ENCODE results near the gene ASNSD1.

Gene ASNSD1

GRCh38 chr2:189669913-189670312 is 8.7 kb downstream of the ASNSD1 start:
- Histone ChIP-seq H3K27ac (ENCODE audit: low read depth, low read length) (no peak overlapping the region), H3K9me3 (ENCODE audit: control insufficient read depth, insufficient read depth, low read length) (no peaks in the 10 kb centered on the region), H3K9ac (ENCODE audit: low read depth, low read length) (no peak overlapping the region), H3K4me3 (ENCODE audit: low read depth, low read length) (no peak overlapping the region), H3K27me3 (ENCODE audit: control insufficient read depth, insufficient read depth, low read length) (0 out of 2 replicates have a peak, but pooled peaks cover 4% of the 10 kb centered on the region), H3K4me1 (ENCODE audit: control insufficient read depth, insufficient read depth, low read length) (0 out of 2 replicates have a peak, but pooled peaks cover 3% of the 10 kb centered on the region), H3K36me3 (ENCODE audit: control insufficient read depth, insufficient read depth, low read length) (peaks cover 70% of the 10 kb centered on the region)

GRCh38 chr2:189673661-189674373 is 12.6 kb downstream of the ASNSD1 start:
- 0 out of 2 replicates have a peak, but pooled peaks cover 5% of the 10 kb centered on the region for H3K4me1 ChIP-seq (ENCODE audit: control insufficient read depth, insufficient read depth, low read length)
- peaks cover 33% of the 10 kb centered on the region for H3K36me3 ChIP-seq (ENCODE audit: control insufficient read depth, insufficient read depth, low read length)
- H3K27me3 ChIP-seq (ENCODE audit: control insufficient read depth, insufficient read depth, low read length) = 0 out of 2 replicates have a peak, but pooled peaks cover 4% of the 10 kb centered on the region
- peak overlapping the region; percentile 89 for H3K4me3 ChIP-seq (ENCODE audit: low read depth, low read length)
- no peaks in the 10 kb centered on the region for H3K9me3 ChIP-seq (ENCODE audit: control insufficient read depth, insufficient read depth, low read length)
- no peak overlapping the region for H3K27ac ChIP-seq (ENCODE audit: low read depth, low read length)
- no peak overlapping the region for H3K9ac ChIP-seq (ENCODE audit: low read depth, low read length)

GRCh38 chr2:189674374-189675112 is 13.3 kb downstream of the ASNSD1 start, which contains the start of gene ANKAR:
Gene ANKAR (plus strand): TSS chr2:189674670. CDS start chr2:189676491, 1,821 bp downstream.
- H3K27me3 ChIP-seq (ENCODE audit: control insufficient read depth, insufficient read depth, low read length) = 0 out of 2 replicates have a peak, but pooled peaks cover 4% of the 10 kb centered on the region
- peaks cover 26% of the 10 kb centered on the region for H3K36me3 ChIP-seq (ENCODE audit: control insufficient read depth, insufficient read depth, low read length)
- H3K27ac ChIP-seq (ENCODE audit: low read depth, low read length) = peak within 1 kb of the TSS; percentile 52
- no peaks in the 10 kb centered on the region for H3K9me3 ChIP-seq (ENCODE audit: control insufficient read depth, insufficient read depth, low read length)
- H3K4me1 ChIP-seq (ENCODE audit: control insufficient read depth, insufficient read depth, low read length) = 0 out of 2 replicates have a peak, but pooled peaks cover 5% of the 10 kb centered on the region
- H3K9ac ChIP-seq (ENCODE audit: low read depth, low read length) = peak within 1 kb of the TSS; percentile 84
- peak within 1 kb of the TSS; percentile 89 for H3K4me3 ChIP-seq (ENCODE audit: low read depth, low read length)

GRCh38 chr2:189676471-189676870 is 15.2 kb downstream of the ASNSD1 start:
- Histone ChIP-seq H3K9me3 (ENCODE audit: control insufficient read depth, insufficient read depth, low read length) (no peaks in the 10 kb centered on the region), H3K4me3 (ENCODE audit: low read depth, low read length) (no peak overlapping the region), H3K27ac (ENCODE audit: low read depth, low read length) (no peak overlapping the region), H3K36me3 (ENCODE audit: control insufficient read depth, insufficient read depth, low read length) (peaks cover 8% of the 10 kb centered on the region; the same call in 1 of the 2 replicates), H3K9ac (ENCODE audit: low read depth, low read length) (no peak overlapping the region), H3K4me1 (ENCODE audit: control insufficient read depth, insufficient read depth, low read length) (0 out of 2 replicates have a peak, but pooled peaks cover 5% of the 10 kb centered on the region), H3K27me3 (ENCODE audit: control insufficient read depth, insufficient read depth, low read length) (0 out of 2 replicates have a peak, but pooled peaks cover 4% of the 10 kb centered on the region)

- H3K27me3 ChIP-seq (ENCODE audit: control insufficient read depth, insufficient read depth, low read length) = no peaks in the 10 kb centered on the region
- no peaks in the 10 kb centered on the region for H3K36me3 ChIP-seq (ENCODE audit: control insufficient read depth, insufficient read depth, low read length)
- H3K4me3 ChIP-seq (ENCODE audit: low read depth, low read length) = no peak overlapping the region
- H3K9ac ChIP-seq (ENCODE audit: low read depth, low read length) = no peak overlapping the region
- no peak overlapping the region for H3K27ac ChIP-seq (ENCODE audit: low read depth, low read length)
- H3K4me1 ChIP-seq (ENCODE audit: control insufficient read depth, insufficient read depth, low read length) = 0 out of 2 replicates have a peak, but pooled peaks cover 5% of the 10 kb centered on the region
- H3K9me3 ChIP-seq (ENCODE audit: control insufficient read depth, insufficient read depth, low read length) = no peaks in the 10 kb centered on the region
These were observed 18.0 kb downstream of the ASNSD1 start for GRCh38 chr2:189679226-189679625.

GRCh38 chr2:189681203-189681602 is 19.9 kb downstream of the ASNSD1 start:
- no peaks in the 10 kb centered on the region for H3K9me3 ChIP-seq (ENCODE audit: control insufficient read depth, insufficient read depth, low read length)
- H3K27ac ChIP-seq (ENCODE audit: low read depth, low read length) = no peak overlapping the region
- H3K9ac ChIP-seq (ENCODE audit: low read depth, low read length) = no peak overlapping the region
- H3K4me1 ChIP-seq (ENCODE audit: control insufficient read depth, insufficient read depth, low read length) = no peaks in the 10 kb centered on the region
- H3K36me3 ChIP-seq (ENCODE audit: control insufficient read depth, insufficient read depth, low read length) = no peaks in the 10 kb centered on the region
- H3K27me3 ChIP-seq (ENCODE audit: control insufficient read depth, insufficient read depth, low read length) = no peaks in the 10 kb centered on the region
- H3K4me3 ChIP-seq (ENCODE audit: low read depth, low read length) = no peak overlapping the region

GRCh38 chr2:189681903-189682302 is 20.6 kb downstream of the ASNSD1 start:
- Histone ChIP-seq H3K36me3 (ENCODE audit: control insufficient read depth, insufficient read depth, low read length) (no peaks in the 10 kb centered on the region), H3K4me1 (ENCODE audit: control insufficient read depth, insufficient read depth, low read length) (no peaks in the 10 kb centered on the region), H3K27ac (ENCODE audit: low read depth, low read length) (no peak overlapping the region), H3K27me3 (ENCODE audit: control insufficient read depth, insufficient read depth, low read length) (no peaks in the 10 kb centered on the region), H3K4me3 (ENCODE audit: low read depth, low read length) (no peak overlapping the region), H3K9ac (ENCODE audit: low read depth, low read length) (no peak overlapping the region), H3K9me3 (ENCODE audit: control insufficient read depth, insufficient read depth, low read length) (no peaks in the 10 kb centered on the region)

GRCh38 chr2:189683348-189683747 is 22.1 kb downstream of the ASNSD1 start:
- Histone ChIP-seq H3K4me3 (ENCODE audit: low read depth, low read length) (no peak overlapping the region), H3K9me3 (ENCODE audit: control insufficient read depth, insufficient read depth, low read length) (no peaks in the 10 kb centered on the region), H3K9ac (ENCODE audit: low read depth, low read length) (no peak overlapping the region), H3K4me1 (ENCODE audit: control insufficient read depth, insufficient read depth, low read length) (no peaks in the 10 kb centered on the region), H3K36me3 (ENCODE audit: control insufficient read depth, insufficient read depth, low read length) (no peaks in the 10 kb centered on the region), H3K27ac (ENCODE audit: low read depth, low read length) (no peak overlapping the region), H3K27me3 (ENCODE audit: control insufficient read depth, insufficient read depth, low read length) (no peaks in the 10 kb centered on the region)

GRCh38 chr2:189684811-189685210 is 23.6 kb downstream of the ASNSD1 start:
- no peak overlapping the region for H3K9ac ChIP-seq (ENCODE audit: low read depth, low read length)
- H3K27me3 ChIP-seq (ENCODE audit: control insufficient read depth, insufficient read depth, low read length) = no peaks in the 10 kb centered on the region
- H3K27ac ChIP-seq (ENCODE audit: low read depth, low read length) = no peak overlapping the region
- H3K9me3 ChIP-seq (ENCODE audit: control insufficient read depth, insufficient read depth, low read length) = no peaks in the 10 kb centered on the region
- no peaks in the 10 kb centered on the region for H3K36me3 ChIP-seq (ENCODE audit: control insufficient read depth, insufficient read depth, low read length)
- no peak overlapping the region for H3K4me3 ChIP-seq (ENCODE audit: low read depth, low read length)
- no peaks in the 10 kb centered on the region for H3K4me1 ChIP-seq (ENCODE audit: control insufficient read depth, insufficient read depth, low read length)

GRCh38 chr2:189685540-189686229 is 24.4 kb downstream of the ASNSD1 start:
- Histone ChIP-seq H3K9ac (ENCODE audit: low read depth, low read length) (no peak overlapping the region), H3K27ac (ENCODE audit: low read depth, low read length) (no peak overlapping the region), H3K9me3 (ENCODE audit: control insufficient read depth, insufficient read depth, low read length) (no peaks in the 10 kb centered on the region), H3K4me1 (ENCODE audit: control insufficient read depth, insufficient read depth, low read length) (no peaks in the 10 kb centered on the region), H3K4me3 (ENCODE audit: low read depth, low read length) (no peak overlapping the region), H3K36me3 (ENCODE audit: control insufficient read depth, insufficient read depth, low read length) (no peaks in the 10 kb centered on the region), H3K27me3 (ENCODE audit: control insufficient read depth, insufficient read depth, low read length) (no peaks in the 10 kb centered on the region)
